HG02885 (cell line): ENCODE measurements around the gene RPL27.
"Not testable (repeated sequence)": the region's sequence is repeated elsewhere in the genome, so short reads cannot be mapped to it uniquely, and the experiment has no call there.

Experiments
- ATAC-seq: cut with Tn5 transposase; IDR thresholded peaks from one replicate; pipeline ENCODE4 v1.9.1; 2021; ENCODE audit warnings: mild to moderate bottlenecking; ENCODE audit not compliant: unreplicated experiment, poor library complexity

RPL27 gene

DNA sequence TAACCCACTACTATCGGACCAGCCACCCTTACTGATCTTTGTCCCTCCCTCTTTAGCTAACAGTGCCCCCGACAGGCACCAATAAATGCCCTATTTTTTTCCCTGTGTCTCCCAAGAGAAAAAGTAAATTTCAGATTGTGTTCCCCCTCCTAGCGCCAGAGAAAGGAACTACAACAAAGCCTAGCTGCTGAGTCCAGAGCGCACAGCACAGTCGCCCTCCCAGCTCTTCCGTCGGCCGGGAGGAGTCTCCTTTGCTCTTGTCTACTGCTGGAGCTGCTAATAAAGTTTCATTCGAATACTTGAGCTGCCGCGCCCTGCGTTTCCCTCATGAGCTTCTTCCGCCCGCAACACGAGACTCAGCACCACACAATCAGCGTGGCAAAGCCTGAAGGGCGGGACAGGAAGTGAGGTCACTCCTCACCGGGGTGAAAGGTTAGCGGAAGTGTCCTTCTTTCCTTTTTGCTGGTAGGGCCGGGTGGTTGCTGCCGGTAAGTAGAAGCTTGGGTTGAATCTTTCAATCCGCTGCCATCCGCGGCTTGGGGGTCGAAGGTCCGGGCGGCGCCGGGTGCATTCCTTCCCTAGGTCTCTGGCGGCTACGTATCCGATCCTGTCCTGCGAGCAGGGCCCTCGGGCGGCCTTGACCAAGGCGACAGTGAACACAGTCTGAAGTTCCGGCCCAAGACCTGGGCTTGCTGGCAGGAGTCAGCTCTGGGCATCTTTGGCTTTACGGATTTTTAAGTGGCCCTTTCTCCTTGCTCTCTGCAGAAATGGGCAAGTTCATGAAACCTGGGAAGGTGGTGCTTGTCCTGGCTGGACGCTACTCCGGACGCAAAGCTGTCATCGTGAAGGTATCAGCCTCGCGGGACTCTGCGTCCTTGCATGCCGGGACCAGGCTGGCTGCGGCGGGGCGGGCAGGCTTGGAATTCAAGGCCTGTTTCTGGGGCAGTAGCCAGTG lies at the start of gene RPL27:
TSS of gene RPL27 (plus strand) at position 436 of the 955 bp plus-strand sequence. CDS start at position 768, 332 bp downstream.
- peak; percentile 95 for ATAC-seq

DNA sequence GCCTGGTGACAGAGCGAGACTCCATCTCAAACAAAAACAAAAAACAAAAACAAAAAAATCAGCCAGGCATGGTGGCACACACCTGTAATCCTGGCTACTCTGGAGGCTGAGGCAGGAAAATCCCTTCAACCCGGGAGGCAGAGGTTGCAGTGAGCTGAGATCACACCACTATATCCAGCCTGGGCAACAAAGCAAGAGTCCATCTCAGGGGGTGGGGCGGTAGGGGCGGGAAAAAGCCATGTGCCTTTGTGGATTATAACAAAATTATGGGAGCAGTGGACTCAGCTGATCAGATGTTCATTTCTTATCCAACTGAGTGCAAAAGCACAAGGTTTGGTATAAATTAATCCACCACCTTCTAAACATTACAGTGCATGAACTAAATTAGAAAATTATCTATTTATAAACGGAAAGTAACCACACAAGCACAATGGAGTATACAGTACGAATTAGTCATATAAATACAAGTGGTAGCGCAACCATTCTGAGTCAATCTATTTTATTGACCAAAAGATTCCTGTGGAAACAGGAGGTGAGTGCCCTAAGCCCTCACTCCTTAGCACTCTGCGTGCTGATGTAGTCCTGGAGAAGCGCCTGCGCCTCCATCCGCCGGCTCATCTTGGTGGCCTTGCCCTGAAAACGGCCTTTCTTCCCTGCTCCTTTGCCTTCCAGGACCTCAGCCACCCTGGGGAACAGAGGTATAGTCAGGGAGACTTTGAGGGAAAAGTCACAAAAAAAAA lies 48.0 kb upstream of the RPL27 start:
- no peak for ATAC-seq

DNA sequence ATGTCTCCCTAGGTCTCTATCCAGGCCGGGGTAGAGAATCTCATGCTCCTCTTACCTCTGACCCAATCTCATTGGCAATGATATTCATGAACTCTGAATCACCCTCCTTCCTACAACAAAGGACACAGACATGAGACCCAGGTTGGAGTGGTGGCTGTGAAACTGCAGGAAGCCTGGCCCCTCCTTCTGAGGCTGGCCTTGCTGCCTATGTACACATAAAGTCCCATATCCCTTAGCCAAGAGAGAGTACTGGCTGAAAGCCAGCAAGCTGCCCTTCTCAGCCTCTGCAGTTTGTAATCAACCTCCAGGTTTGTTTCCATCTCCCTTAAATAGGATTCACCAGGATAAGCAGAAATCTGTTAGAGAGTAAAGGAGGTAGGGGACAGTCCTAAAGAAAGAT lies 44.5 kb upstream of the RPL27 start:
- no peak for ATAC-seq

DNA sequence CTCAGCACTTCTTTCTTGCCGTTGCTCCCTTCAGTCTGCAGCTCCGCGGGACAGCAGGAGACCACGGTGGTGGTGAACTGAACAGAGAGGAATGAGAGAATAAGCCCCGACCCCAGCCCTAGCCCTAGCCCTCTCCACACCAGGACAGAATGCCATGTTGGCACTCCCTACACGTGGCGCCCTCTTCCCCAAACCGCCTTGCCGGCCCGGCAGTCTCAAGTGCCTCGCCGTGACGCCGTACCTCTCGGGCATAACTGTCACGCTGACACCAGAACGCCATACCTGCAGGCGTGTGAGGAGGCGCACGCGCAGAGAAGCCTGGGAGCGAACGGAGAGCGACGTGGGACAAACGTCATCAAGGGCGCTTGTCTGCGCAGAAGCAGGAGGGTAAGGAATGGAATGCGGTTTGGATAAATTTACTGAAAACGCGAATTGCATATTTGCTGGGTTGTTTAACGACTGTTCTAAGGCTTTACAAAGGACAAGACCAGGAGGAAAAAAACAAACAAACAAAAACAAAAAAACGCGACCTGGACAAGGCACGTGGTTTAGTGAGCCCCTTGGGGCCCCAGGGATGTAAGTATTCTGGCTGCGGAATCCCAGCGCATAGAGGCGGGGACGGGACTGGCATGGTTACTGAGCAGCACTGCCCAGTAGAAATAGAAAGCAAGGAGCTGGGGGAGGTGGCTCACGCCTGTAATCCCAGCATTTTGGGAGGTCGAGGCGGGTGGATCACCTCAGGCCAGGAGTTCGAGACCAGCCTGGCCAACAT lies 33.9 kb upstream of the RPL27 start, which contains the start of gene AARSD1:
TSS of gene AARSD1 (minus strand) at position 294 of the 772 bp plus-strand sequence. CDS start at position 280, 14 bp downstream.
- ATAC-seq: peak; percentile 83

DNA sequence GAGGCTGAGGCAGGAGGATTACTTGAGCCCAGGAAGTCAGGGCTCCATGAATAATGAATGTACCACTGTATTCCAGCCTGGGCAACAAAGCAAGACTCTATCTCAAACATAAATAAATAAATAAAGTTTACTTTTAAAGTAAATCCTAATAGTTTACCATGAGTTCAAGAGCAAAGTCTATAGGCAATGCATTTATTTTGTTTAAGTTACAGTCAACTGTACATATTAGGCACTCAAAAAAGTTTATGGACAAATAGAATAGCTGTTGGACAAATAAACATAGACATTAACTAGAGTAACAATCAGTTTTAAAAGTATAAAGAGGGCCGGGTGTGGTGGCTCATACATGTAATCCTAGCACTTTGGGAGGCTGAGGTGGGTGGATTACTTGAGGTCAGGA lies 30.3 kb upstream of the RPL27 start:
- no peak for ATAC-seq

DNA sequence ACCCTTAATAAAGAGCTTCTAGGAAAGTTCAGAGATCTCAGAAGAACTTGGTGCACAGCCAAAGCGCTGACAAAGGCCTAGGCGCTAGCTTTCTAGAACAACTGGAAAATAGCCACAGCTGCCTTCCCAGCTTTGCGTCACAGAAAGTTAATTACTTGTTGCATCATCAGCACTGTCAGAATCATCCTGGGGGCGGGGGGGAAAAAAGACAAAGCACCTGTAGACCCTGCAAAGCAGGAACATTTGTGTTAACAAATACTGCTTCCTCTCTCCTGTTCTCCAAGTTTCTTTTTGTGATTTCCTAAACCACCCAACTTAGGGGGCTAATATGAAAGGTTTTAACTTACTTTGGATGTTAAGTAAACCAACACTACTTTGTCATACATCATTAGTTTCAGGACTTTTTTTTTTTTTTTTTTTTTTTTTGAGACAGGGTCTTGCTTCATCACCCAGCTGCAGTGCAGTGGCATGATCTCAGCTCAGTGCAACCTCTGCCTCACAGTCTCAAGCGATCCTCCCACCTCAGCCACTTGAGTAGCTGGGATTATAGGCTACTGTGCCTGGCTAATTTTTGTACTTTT lies 29.1 kb upstream of the RPL27 start:
- ATAC-seq: no peak

DNA sequence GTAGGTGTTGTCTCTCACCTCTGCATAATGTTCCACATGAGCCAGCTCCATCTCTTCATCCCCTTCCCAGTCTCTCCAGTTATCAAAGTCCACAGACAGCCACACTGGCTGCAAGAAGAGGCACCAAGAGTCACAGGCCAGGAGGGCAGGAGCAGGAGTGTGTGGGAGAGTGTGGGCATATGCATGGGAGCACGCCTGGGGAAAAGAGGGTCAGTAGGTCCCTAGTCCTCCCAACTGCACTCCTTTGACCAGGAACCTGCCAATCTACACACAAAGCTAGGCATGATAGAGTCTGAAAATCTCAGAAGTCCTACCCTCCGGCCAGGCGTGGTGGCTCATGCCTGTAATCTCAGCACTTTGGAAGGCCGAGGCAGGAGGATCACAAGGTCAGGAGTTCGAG lies 26.6 kb upstream of the RPL27 start:
- ATAC-seq: no peak

DNA sequence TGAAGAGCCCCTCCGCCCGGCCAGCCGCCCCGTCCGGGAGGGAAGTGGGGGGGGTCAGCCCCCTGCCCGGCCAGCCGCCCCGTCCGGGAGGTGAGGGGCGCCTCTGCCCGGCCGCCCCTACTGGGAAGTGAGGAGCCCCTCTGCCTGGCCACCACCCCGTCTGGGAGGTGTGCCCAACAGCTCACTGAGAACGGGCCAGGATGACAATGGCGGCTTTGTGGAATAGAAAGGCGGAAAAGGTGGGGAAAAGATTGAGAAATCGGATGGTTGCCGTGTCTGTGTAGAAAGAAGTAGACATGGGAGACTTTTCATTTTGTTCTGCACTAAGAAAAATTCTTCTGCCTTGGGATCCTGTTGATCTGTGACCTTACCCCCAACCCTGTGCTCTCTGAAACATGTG lies 24.9 kb upstream of the RPL27 start:
- not testable (repeated sequence) for ATAC-seq

DNA sequence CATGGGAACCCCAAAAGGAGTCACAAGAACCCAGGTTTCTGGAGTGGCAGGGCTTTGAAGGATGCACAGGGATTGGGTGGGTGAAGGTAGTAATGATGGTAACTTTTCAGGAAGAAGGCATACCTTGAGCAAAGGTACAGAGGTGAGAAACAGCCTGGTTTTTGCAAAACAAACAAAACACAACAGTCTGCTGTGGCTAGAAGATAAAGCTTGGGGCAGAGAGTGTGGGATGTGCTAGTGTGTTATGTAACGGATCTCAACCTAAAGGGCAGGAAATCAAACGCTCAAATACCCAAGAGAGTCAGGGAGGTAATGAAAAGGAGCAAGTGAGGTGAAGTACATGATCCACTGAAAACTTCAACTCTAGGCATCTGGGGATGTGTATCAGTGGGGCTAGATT lies 23.0 kb upstream of the RPL27 start:
- ATAC-seq: no peak

DNA sequence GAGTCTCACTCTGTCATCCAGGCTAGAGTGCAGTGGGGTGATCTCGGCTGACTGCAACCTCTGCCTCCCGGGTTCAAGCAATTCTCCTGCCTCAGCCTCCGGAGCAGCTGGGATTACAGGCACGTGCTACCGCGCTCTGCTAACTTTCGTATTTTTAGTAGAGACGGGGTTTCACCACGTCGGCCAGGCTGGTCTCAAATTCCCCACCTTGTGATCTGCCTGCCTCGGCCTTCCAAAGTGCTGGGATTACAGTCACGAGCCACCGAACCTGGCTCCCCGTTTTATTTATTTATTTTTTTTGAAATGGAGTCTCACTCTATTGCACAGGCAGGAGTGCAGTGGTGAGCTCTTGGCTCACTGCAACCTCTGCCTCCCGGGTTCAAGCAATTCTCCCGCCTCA lies 22.5 kb upstream of the RPL27 start:
- not testable (repeated sequence) for ATAC-seq

DNA sequence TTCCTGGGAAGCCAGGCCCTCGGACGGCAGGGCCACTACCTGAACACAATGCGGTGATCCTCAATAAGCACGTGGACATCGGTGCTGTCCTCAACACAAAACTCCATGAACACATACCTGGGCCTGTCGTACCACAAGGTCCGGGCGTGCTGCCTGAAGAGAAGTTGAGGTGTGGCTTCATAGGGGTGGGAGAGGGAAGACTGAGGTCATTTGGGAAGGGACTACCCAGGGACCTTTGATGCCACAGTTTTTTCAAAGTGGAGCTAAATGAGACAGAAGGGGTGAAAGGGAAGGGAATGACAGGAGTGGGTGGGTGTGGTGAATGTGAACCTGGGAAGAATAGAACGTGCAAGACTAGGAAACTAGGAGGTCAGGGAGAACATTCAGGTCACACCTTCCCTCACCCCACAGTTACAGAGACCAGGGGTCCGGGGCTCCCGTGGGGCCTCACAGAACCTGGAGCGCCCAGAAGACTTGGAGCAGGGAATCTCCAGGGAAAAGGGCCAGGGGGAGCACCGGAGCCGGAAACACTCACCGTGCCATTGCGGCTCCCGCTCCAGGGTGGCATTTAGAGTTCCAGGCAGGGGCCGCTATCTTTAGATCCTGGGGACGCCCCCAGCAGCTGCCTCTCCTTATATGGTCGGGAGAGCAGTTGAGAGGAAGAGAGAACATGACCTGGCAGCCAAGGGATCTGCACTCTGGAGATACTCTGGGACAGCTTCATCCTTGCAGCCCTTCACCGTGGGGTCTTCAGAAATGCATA lies 18.5 kb upstream of the RPL27 start, which contains the start of gene PTGES3L:
TSS of gene PTGES3L (minus strand) at position 570 of the 763 bp plus-strand sequence. CDS start at position 543, 27 bp downstream.
- ATAC-seq: peak; percentile 27

DNA sequence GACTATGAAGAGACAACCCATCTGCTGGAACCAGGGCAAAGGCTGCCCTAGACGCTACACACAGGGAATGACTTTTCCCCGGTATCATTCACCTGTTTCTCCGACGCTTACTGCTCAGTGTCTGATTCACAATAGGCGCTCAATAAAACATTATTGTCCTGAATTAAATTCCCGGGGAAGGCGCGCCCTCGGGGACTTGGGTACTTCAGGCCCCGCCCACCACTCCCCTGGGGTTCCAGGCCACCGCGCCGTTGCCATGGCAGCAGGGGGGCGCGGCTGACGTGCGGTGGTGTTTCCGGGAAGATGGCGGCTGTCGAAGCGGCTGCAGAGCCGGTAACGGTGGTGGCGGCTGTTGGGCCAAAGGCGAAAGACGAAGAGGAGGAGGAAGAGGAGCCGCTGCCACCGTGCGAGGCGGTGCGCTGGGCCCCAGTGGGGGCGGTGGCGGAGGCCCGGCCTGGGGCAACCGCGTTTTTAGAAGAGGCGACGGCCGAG lies 17.9 kb upstream of the RPL27 start, which contains the start of gene RUNDC1:
TSS of gene RUNDC1 (plus strand) at position 292 of the 492 bp plus-strand sequence. CDS start at position 304, 12 bp downstream.
- peak; percentile 80 for ATAC-seq

DNA sequence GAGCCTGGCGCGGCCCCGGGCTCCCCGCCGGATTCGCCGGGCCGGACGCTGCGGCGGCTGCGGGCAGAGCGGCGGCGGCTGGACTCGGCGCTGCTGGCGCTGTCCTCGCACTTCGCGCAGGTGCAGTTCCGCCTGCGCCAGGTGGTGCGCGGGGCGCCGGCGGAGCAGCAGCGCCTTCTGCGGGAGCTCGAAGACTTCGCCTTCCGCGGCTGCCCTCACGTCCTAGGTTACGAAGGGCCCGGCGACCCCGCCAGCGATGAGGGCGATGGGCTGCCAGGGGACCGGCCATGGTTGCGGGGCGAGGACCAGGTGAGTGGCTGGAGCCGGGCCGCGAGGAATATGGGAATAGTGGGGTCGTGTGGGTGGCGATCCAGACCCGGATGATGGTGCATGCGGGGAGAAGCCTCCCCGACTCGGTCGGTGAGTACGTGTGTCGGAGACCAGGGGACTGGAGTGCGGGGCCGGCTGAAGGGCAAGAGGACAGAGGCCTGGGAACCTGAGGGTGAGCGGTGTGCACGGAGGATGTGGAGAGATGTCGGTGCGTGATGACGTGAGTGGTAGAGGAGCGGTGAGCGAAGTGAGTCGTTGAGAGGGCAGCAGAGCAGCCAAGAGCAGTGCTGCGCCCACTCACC lies 17.3 kb upstream of the RPL27 start:
- ATAC-seq: peak; percentile 49

DNA sequence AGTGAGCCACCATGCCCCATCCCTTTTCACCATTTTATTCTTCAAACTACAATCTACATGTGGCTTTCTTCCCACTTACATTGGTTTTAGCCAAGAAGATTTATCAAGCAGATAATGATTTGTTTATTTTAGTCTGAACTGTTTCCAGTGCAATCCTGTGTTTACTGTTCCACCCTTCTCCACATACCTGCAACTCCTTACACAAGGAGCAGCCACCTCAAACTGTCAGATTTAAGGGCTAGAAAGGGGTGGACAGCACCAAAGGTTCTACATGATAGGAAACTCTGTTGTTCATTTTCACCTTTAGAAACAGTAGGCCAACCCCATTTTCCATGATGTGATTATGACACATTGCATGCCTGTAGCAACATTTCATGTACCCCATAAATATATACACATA lies 16.0 kb upstream of the RPL27 start:
- no peak for ATAC-seq

DNA sequence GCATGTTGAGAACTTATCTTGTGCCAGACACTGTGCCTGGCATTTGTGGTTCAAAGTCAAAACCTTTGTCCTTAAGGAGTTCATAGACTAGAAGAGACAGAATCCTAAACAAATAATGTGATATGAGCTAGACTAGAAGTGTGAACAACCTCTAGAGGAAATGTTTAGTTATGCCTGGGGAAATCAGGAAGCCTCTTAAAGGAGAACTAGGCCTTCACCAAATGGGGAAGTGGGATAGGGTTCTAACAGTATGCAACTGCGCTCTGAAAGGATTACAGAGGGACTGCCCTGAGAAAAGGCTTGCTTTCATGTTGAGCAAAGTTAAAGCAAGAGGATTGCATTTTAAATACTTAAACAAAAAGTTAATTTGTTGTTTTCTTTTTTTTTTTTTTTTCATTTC lies 13.0 kb upstream of the RPL27 start:
- ATAC-seq: no peak

DNA sequence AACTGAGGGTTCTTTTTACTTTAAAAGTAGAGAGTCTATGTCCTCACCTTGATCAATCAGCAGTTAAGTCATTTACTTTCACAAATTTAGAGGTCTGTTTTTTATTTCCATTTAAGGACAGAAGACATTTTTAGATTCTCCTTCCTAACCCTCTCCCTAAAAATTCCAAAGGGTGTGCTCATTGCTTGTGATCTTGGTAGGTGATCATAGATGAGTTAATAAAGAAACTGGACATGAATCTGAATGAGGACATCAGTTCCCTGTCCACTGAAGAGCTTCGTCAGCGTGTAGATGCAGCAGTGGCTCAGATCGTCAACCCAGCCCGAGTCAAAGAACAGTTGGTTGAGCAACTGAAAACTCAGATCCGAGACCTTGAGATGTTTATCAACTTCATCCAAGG lies 9.1 kb upstream of the RPL27 start:
- no peak for ATAC-seq

DNA sequence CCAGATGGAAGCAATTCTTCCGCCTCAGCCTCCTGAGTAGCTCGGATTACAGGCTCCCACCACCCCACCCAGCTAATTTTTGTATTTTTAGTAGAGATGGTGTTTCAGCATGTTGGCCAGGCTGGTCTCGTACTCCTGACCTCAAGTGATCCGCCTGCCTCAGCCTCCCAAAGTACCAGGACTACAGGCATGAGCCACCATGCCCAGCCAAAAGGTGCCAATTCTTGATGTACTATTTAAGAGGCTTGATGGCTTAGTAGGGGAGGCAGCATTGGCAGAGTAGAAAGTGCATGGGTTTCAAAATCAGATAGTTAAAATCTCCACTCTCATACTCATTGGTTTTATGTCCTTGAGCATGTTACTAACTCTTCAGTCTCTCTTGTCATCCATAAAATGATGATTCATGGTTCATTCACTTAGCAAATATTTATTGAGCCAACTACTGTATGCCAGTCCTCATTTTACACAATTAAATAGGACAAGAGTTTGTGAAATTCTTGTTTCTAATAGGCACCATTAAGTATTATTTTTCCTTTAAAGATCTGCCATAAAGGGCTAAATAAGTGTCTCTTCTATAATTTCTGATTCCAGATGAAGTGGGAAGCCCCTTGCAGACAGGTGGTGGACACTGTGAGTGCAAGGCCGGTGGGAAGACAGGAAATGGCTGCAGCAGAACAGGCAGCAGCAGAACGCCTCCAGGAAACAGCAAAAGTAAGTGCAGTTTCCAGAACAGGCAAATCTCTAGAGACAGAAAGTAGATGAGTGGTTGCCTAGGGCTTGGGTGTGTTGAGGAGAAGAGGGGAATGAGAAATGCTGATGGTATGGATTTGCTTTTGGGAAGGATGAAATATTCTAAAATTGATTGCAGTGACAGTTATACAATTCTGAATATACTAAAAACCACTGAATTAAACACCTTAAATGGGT lies 8.2 kb upstream of the RPL27 start:
- ATAC-seq: no peak
